Thyroid gland (tissue), 4 donors: ENCODE measurements around the gene SVEP1.

ENCODE experiments used
- CTCF ChIP-seq, 6 experiments: fragments of 200-600 bp in 3 of 6; fragments of 450-650 bp in 3 of 6; sonication (generic) in 3 of 6; IDR thresholded peaks; one replicate each; pipeline ENCODE4 v1.5.1; 2016 to 2019; ENCODE audit warnings: antibody characterized with exemption in 6 of 6, mild to moderate bottlenecking in 2 of 6, inconsistent platforms in 1 of 6, moderate library complexity in 1 of 6
- POLR2A ChIP-seq, 2 donors: fragments of 450-650 bp; IDR thresholded peaks; one replicate each; pipeline ENCODE4 v1.6.1; 2017; ENCODE audit warnings: antibody characterized with exemption in 2 of 2, mild to moderate bottlenecking in 2 of 2, moderate library complexity in 1 of 2

- TF ChIP-seq CTCF (IDR thresholded peaks at IDR 0.05), result no peak
- no peak for TF ChIP-seq POLR2A (IDR thresholded peaks at IDR 0.05)
These were observed 59.3 kb downstream of the SVEP1 start for GRCh38 chr9:110520120-110520701.
